Mesenchymal stem cell (in vitro differentiated cells and primary cell): Measurements from ENCODE around the gene HFM1.
"Not testable (repeated sequence)": the region's sequence is repeated elsewhere in the genome, so short reads cannot be mapped to it uniquely, and the experiment has no call there.

ENCODE experiments used
- DNase-seq: peaks from one replicate; pipeline ENCODE4 v3.0.0-alpha.2; 2013
- H2AFZ ChIP-seq: one replicate; pipeline ENCODE4 v1.6.1; 2013; ENCODE audit warnings: low read depth, mild to moderate bottlenecking, control low read depth, inconsistent platforms, low read length, moderate library complexity
- H2AK5ac ChIP-seq: 2 replicates; pipeline ENCODE4 v1.6.1; 2013; ENCODE audit warnings: low read length, moderate library complexity, mild to moderate bottlenecking, inconsistent platforms; ENCODE audit not compliant: severe bottlenecking
- H2BK120ac ChIP-seq: one replicate; pipeline ENCODE4 v1.6.1; 2013; ENCODE audit warnings: low read depth, mild to moderate bottlenecking, inconsistent platforms, low read length, moderate library complexity
- H2BK12ac ChIP-seq, 2 experiments: one replicate each; pipeline ENCODE4 v1.6.1; 2013; ENCODE audit warnings: inconsistent platforms in 2 of 2, low read length in 2 of 2, mild to moderate bottlenecking in 2 of 2, moderate library complexity in 2 of 2, control low read depth in 1 of 2
- H2BK15ac ChIP-seq: one replicate; pipeline ENCODE4 v1.6.1; 2013; ENCODE audit warnings: mild to moderate bottlenecking, low read depth, inconsistent platforms; ENCODE audit not compliant: poor library complexity, severe bottlenecking
- H2BK5ac ChIP-seq: 2 replicates; pipeline ENCODE4 v1.6.1; 2013; ENCODE audit warnings: low read depth, mild to moderate bottlenecking, low read length, control low read depth, inconsistent platforms; ENCODE audit not compliant: poor library complexity, severe bottlenecking
- H3K14ac ChIP-seq, 2 experiments: one replicate each; pipeline ENCODE4 v1.6.1; 2013; ENCODE audit warnings: inconsistent platforms in 2 of 2, low read length in 2 of 2, control low read depth in 1 of 2, mild to moderate bottlenecking in 1 of 2, moderate library complexity in 1 of 2
- H3K18ac ChIP-seq, 2 experiments: one replicate each; pipeline ENCODE4 v1.6.1; 2013; ENCODE audit warnings: inconsistent platforms in 2 of 2, low read length in 2 of 2, control low read depth in 1 of 2, low read depth in 1 of 2, mild to moderate bottlenecking in 1 of 2
- H3K23ac ChIP-seq, 2 experiments: one replicate each; pipeline ENCODE4 v1.6.1; 2013; ENCODE audit warnings: inconsistent platforms in 2 of 2, low read length in 2 of 2, mild to moderate bottlenecking in 2 of 2, moderate library complexity in 2 of 2, control low read depth in 1 of 2
- H3K27ac ChIP-seq: 2 replicates; pipeline ENCODE4 v1.5.1; 2013; ENCODE audit warnings: mild to moderate bottlenecking, moderate library complexity, low read length, control low read depth, inconsistent platforms; ENCODE audit not compliant: poor library complexity, severe bottlenecking
- H3K27me3 ChIP-seq, 2 experiments: 2 replicates each; pipeline versions ENCODE4 v1.6.1 to v1.7.0; 2013; ENCODE audit warnings: low read length in 2 of 2, mild to moderate bottlenecking in 2 of 2, moderate library complexity in 2 of 2, control low read depth in 1 of 2, inconsistent platforms in 1 of 2; ENCODE audit not compliant: control insufficient read depth in 1 of 2, insufficient read depth in 1 of 2
- H3K36me3 ChIP-seq, 2 experiments: 2 replicates each; pipeline versions ENCODE4 v1.6.1 to v1.7.0; 2013; ENCODE audit warnings: low read length in 2 of 2, control low read depth in 1 of 2, inconsistent platforms in 1 of 2, low read depth in 1 of 2, mild to moderate bottlenecking in 1 of 2; ENCODE audit not compliant: insufficient read depth in 2 of 2, control insufficient read depth in 1 of 2
- H3K4ac ChIP-seq, 2 experiments: one replicate each; pipeline ENCODE4 v1.6.1; 2013; ENCODE audit warnings: inconsistent platforms in 2 of 2, low read length in 2 of 2, mild to moderate bottlenecking in 2 of 2, moderate library complexity in 2 of 2, control low read depth in 1 of 2, low read depth in 1 of 2
- H3K4me1 ChIP-seq: 2 replicates; pipeline ENCODE4 v1.6.1; 2013; ENCODE audit warnings: low read depth, low read length, control low read depth; ENCODE audit not compliant: control insufficient read depth, insufficient read depth
- H3K4me2 ChIP-seq: 2 replicates; pipeline ENCODE4 v1.6.1; 2013; ENCODE audit warnings: low read length, mild to moderate bottlenecking, inconsistent platforms; ENCODE audit not compliant: poor library complexity, severe bottlenecking
- H3K4me3 ChIP-seq, 2 experiments: 2 replicates each; pipeline versions ENCODE4 v1.5.1 to v1.7.0; 2013; ENCODE audit warnings: low read length in 2 of 2, mild to moderate bottlenecking in 2 of 2, control low read depth in 1 of 2, low read depth in 1 of 2; ENCODE audit not compliant: insufficient read depth in 1 of 2
- H3K79me1 ChIP-seq: replicated peaks from 2 replicates; pipeline ENCODE4 v1.6.1; 2013; ENCODE audit warnings: mild to moderate bottlenecking, control low read depth, low read length, inconsistent platforms; ENCODE audit not compliant: poor library complexity, severe bottlenecking
- H3K9ac ChIP-seq: 2 replicates; pipeline ENCODE4 v1.7.0; 2013; ENCODE audit warnings: mild to moderate bottlenecking, low read length, moderate library complexity
- H3K9me3 ChIP-seq: 2 replicates; pipeline ENCODE4 v1.7.0; 2013; ENCODE audit warnings: mild to moderate bottlenecking, low read length; ENCODE audit not compliant: control insufficient read depth
- H4K8ac ChIP-seq: one replicate; pipeline ENCODE4 v1.6.1; 2013; ENCODE audit warnings: inconsistent platforms, mild to moderate bottlenecking, low read length, moderate library complexity
- H4K91ac ChIP-seq: one replicate; pipeline ENCODE4 v1.6.1; 2013; ENCODE audit warnings: mild to moderate bottlenecking, low read length, inconsistent platforms
- WGBS: methylation state at CpG from one replicate; pipeline ENCODE4 v1.1.7; 2013; ENCODE audit warnings: mixed read lengths; 5-methylcytosine and 5-hydroxymethylcytosine counted together

The HFM1 gene

GRCh38 chr1:91427741-91428140, 23.1 kb upstream of the HFM1 start:
- Histone ChIP-seq H2BK12ac (no peak overlapping the region), H3K27me3 (no peaks in the 10 kb centered on the region), H2AK5ac (no peak overlapping the region), H2BK15ac (no peak overlapping the region), H3K9me3 (no peaks in the 10 kb centered on the region), H3K4me3 (no peak overlapping the region), H3K14ac (no peak overlapping the region), H3K27ac (no peak overlapping the region), H3K4me1 (no peaks in the 10 kb centered on the region), H3K9ac (no peak overlapping the region), H4K91ac (no peak overlapping the region), H3K4ac (no peak overlapping the region), H3K23ac (no peak overlapping the region), H3K79me1 (no peaks in the 10 kb centered on the region), H2BK5ac (no peak overlapping the region), H2BK120ac (no peak overlapping the region), H4K8ac (no peak overlapping the region), H2AFZ (no peak overlapping the region), H3K36me3 (no peaks in the 10 kb centered on the region), H3K4me2 (no peak overlapping the region), H3K18ac (no peak overlapping the region)
- WGBS: 72% methylated on average over 7 of the region's 13 CpGs
- DNase-seq: no peak

- H2BK5ac ChIP-seq, H3K4ac ChIP-seq, H3K4me2 ChIP-seq, H2BK12ac ChIP-seq, H3K79me1 ChIP-seq, H3K14ac ChIP-seq, H3K9ac ChIP-seq, H4K91ac ChIP-seq, H3K4me3 ChIP-seq, DNase-seq, H4K8ac ChIP-seq, H2AK5ac ChIP-seq, H3K27ac ChIP-seq, H2BK120ac ChIP-seq, H3K18ac ChIP-seq, H3K27me3 ChIP-seq, H2AFZ ChIP-seq, H3K4me1 ChIP-seq, H2BK15ac ChIP-seq, H3K9me3 ChIP-seq, H3K23ac ChIP-seq, H3K36me3 ChIP-seq: not testable (repeated sequence)
- no CpG with 5 or more reads among the region's 4 CpGs for WGBS
These were observed 17.9 kb upstream of the HFM1 start for GRCh38 chr1:91422523-91422922.

- Histone ChIP-seq H3K23ac (no peak overlapping the region), H2BK15ac (no peak overlapping the region), H3K9me3 (no peaks in the 10 kb centered on the region), H3K14ac (no peak overlapping the region), H2AK5ac (no peak overlapping the region), H3K27ac (no peak overlapping the region), H4K91ac (no peak overlapping the region), H2AFZ (no peak overlapping the region), H3K18ac (no peak overlapping the region), H3K4ac (no peak overlapping the region), H2BK5ac (no peak overlapping the region), H3K36me3 (no peaks in the 10 kb centered on the region), H2BK120ac (no peak overlapping the region), H3K79me1 (no peaks in the 10 kb centered on the region), H3K4me1 (no peaks in the 10 kb centered on the region), H3K9ac (no peak overlapping the region), H3K27me3 (peaks cover 0 to 12% of the 10 kb centered on the region in 2 experiments), H4K8ac (no peak overlapping the region), H3K4me3 (no peak overlapping the region), H2BK12ac (no peak overlapping the region), H3K4me2 (no peak overlapping the region)
- DNase-seq: no peak
These were observed 7.7 kb upstream of the HFM1 start for GRCh38 chr1:91412371-91412770.

- H3K14ac ChIP-seq: no peak overlapping the region
- H2BK5ac ChIP-seq: no peak overlapping the region
- H4K8ac ChIP-seq: no peak overlapping the region
- H2AK5ac ChIP-seq: no peak overlapping the region
- no peak overlapping the region for H3K9ac ChIP-seq
- no peaks in the 10 kb centered on the region for H3K4me1 ChIP-seq
- H3K36me3 ChIP-seq: no peaks in the 10 kb centered on the region
- H2BK12ac ChIP-seq: no peak overlapping the region
- H3K27ac ChIP-seq: no peak overlapping the region
- no peak overlapping the region for H2AFZ ChIP-seq
- no peak overlapping the region for H3K4me3 ChIP-seq
- no peak overlapping the region for H4K91ac ChIP-seq
- no peak overlapping the region for H3K4ac ChIP-seq
- H3K4me2 ChIP-seq: no peak overlapping the region
- H2BK120ac ChIP-seq: no peak overlapping the region
- peaks cover 0 to 4% of the 10 kb centered on the region in 2 experiments for H3K27me3 ChIP-seq
- DNase-seq: no peak
- no peak overlapping the region for H3K23ac ChIP-seq
- H3K18ac ChIP-seq: no peak overlapping the region
- H3K9me3 ChIP-seq: no peaks in the 10 kb centered on the region
- H3K79me1 ChIP-seq: no peaks in the 10 kb centered on the region
- 100% methylated on average over 1 of the region's 7 CpGs for WGBS
- no peak overlapping the region for H2BK15ac ChIP-seq
These were observed 2.2 kb upstream of the HFM1 start for GRCh38 chr1:91406773-91407389.
